GM12873 (cell line): ENCODE measurements around the gene ARHGAP6.

Source experiments
- CTCF ChIP-seq: IDR thresholded peaks from 2 replicates; pipeline ENCODE4 v1.5.1; 2012; ENCODE audit warnings: low read depth, mild to moderate bottlenecking, moderate library complexity, low read length, control low read depth; ENCODE audit not compliant: insufficient read depth; ENCODE audit errors: missing control alignments

The ARHGAP6 gene

GRCh38 chrX:11363069-11363594 lies 302.6 kb downstream of the ARHGAP6 start:
- TF ChIP-seq CTCF: no peak

GRCh38 chrX:11355259-11355909 lies 310.3 kb downstream of the ARHGAP6 start:
- no peak for TF ChIP-seq CTCF

GRCh38 chrX:11352296-11352741 lies 313.4 kb downstream of the ARHGAP6 start:
- TF ChIP-seq CTCF: no peak

- no peak for TF ChIP-seq CTCF
These were observed 314.1 kb downstream of the ARHGAP6 start for GRCh38 chrX:11351375-11352295.

- TF ChIP-seq CTCF: no peak
These were observed 315.9 kb downstream of the ARHGAP6 start for GRCh38 chrX:11349661-11350337.

GRCh38 chrX:11349020-11349419 lies 316.7 kb downstream of the ARHGAP6 start:
- TF ChIP-seq CTCF: no peak
